Mucosa of descending colon (tissue), 3 donors: ENCODE data around the gene PLXNA4. TPM values are rescaled to one million over a fixed set of nuclear protein-coding genes. Genes with fewer than 3 reads are reported as not detected.

Source experiments
- ATAC-seq: fragments of 200-7000 bp; cut with Tn5 transposase; one replicate; pipeline ENCODE4 v1.9.1; 2020; ENCODE audit warnings: mild to moderate bottlenecking, moderate library complexity
- DNase-seq, 3 donors: peaks; one replicate each; pipeline ENCODE4 v3.0.0-alpha.2; 2020
- H3K36me3 ChIP-seq: fragments of 200-600 bp; one replicate; pipeline ENCODE4 v1.8.0; 2021; ENCODE audit warnings: low read depth, mild to moderate bottlenecking
- H3K4me1 ChIP-seq: fragments of 200-600 bp; one replicate; pipeline ENCODE4 v1.8.0; 2021; ENCODE audit warnings: low read depth, mild to moderate bottlenecking
- H3K4me3 ChIP-seq: fragments of 200-600 bp; one replicate; pipeline ENCODE4 v1.8.0; 2021; ENCODE audit warnings: mild to moderate bottlenecking
- H3K9me3 ChIP-seq: fragments of 200-600 bp; one replicate; pipeline ENCODE4 v1.8.0; 2021; ENCODE audit warnings: mild to moderate bottlenecking
- intact Hi-C, 2 donors: fragments of 100-400 bp; cut with DNase I in 1 of 2; cut with micrococcal nuclease in 1 of 2; formaldehyde crosslinking; loops; one replicate each; pipeline versions ENCODE4 v1.11.0 to v1.11.1; 2022; cut with DNase I, micrococcal nuclease
- total RNA-seq, 3 donors: library from RNA; stranded (reverse); fragmentation: NEBNext Ultra II Directional in 2 of 3; extraction: Animal tissue kit (Norgen Biotek cat#: 25700) in 2 of 3; gene quantifications; one replicate each; pipeline versions ENCODE4 v1.2.1 to v1.2.4, GENCODE V29; 2021 to 2023
- TF ChIP-seq, protein P1 (sequence below): fragments of 200-600 bp; IDR thresholded peaks from one replicate; pipeline ENCODE4 v1.8.0; 2022; ENCODE audit warnings: antibody characterized with exemption, mild to moderate bottlenecking
- donor health status: DM: no; HTN: no; CAD: no; lungs with moderate emphysema.
- donor health status: DM: no; HTN: no; CAD: no.
- donor health status: DM: no; HTN: yes; CAD: no.

Gene PLXNA4
- total RNA-seq, 3 donors from 2014 or later, result 0.78 to 3.5 (median 2.7) TPM

DNA sequence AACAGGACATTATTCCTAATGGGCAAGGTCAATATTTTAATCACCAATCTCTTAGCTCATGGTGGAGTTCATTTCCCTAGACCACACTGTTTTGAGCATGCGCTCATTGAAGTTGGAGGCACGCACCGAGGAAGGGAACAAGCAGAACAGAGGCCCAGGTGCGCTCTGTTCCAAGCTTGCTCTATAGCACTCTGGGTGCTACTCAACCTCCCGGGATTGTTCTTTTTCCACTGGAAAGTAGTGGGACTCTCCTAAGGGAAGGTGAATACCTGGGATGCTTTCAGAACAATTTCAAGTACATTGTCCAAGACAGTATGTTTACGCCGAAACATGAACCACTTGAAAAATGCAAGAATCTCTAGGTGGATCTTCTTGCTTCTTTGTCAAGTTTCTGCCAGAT lies 16.2 kb downstream of the PLXNA4 start:
- Histone ChIP-seq H3K4me1 (no peaks in the 10 kb centered on the region), H3K9me3 (no peaks in the 10 kb centered on the region), H3K36me3 (no peaks in the 10 kb centered on the region), H3K4me3 (no peak overlapping the region)
- ATAC-seq (no peak), DNase-seq (no peak)
- TF ChIP-seq, protein P1, sequence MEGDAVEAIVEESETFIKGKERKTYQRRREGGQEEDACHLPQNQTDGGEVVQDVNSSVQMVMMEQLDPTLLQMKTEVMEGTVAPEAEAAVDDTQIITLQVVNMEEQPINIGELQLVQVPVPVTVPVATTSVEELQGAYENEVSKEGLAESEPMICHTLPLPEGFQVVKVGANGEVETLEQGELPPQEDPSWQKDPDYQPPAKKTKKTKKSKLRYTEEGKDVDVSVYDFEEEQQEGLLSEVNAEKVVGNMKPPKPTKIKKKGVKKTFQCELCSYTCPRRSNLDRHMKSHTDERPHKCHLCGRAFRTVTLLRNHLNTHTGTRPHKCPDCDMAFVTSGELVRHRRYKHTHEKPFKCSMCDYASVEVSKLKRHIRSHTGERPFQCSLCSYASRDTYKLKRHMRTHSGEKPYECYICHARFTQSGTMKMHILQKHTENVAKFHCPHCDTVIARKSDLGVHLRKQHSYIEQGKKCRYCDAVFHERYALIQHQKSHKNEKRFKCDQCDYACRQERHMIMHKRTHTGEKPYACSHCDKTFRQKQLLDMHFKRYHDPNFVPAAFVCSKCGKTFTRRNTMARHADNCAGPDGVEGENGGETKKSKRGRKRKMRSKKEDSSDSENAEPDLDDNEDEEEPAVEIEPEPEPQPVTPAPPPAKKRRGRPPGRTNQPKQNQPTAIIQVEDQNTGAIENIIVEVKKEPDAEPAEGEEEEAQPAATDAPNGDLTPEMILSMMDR, result no peak
- intact Hi-C loops, result no loop called here

DNA sequence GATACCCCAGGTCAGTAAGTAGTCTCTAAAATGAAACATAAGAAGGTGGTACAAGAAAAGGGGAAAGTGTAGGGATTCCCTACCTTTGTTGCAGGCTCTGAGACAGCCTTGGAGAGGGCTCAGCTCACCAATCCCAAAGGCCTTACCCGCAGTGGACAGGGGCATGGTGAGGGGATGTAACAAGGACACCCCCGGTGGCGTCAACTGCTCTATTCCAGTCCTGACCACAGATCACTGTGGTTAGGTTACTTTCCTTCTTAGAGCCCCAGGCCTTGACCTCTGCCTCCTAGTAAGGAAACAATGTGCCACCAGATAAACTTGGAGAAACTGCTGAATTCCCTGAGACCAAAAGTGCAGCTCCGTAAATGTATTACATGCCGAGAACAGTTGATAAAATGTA lies 17.5 kb downstream of the PLXNA4 start:
- intact Hi-C loops, result loop anchor here in 1 of 2 donors (1.0 kb wide), 1 partner anchor 13 kb away; no protein-coding TSS in a partner anchor
- no peak for ATAC-seq
- H3K9me3 ChIP-seq, result no peaks in the 10 kb centered on the region
- H3K4me3 ChIP-seq, result no peak overlapping the region
- no peaks in the 10 kb centered on the region for H3K4me1 ChIP-seq
- no peak for DNase-seq
- no peaks in the 10 kb centered on the region for H3K36me3 ChIP-seq
- TF ChIP-seq, protein P1, result no peak

DNA sequence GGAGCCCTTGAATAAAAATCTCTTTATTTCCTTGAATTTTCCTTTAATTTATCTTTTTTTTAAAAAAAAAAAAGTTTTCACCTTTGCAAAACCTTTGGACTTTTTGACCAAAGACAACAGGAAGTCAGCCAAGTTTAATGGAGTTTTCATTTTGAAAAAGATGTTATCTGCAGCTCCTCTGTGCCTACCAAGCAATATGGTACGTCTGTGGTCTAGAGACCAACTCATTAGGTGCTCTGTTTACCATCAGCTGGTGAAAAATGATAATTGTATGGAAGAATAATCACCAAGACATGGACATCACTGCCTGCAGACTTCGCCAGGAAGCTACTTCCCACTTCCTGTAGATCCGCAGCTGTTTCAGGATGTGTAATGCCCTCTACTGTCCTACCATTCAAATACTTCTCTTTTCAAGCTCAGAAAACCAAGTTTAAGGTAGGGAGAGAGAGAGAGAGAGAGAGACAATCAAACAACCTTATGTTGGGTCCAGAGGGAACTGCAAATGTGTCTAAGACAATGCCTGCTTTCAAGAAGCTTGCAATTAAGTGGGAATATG lies 18.7 kb downstream of the PLXNA4 start:
- no peaks in the 10 kb centered on the region for H3K9me3 ChIP-seq
- intact Hi-C loops, result loop anchor here in 1 of 2 donors (1.0 kb wide), 1 partner anchor 15 kb away; no protein-coding TSS in a partner anchor
- ATAC-seq (no peak), DNase-seq (no peak)
- no peaks in the 10 kb centered on the region for H3K36me3 ChIP-seq
- H3K4me1 ChIP-seq, result no peaks in the 10 kb centered on the region
- H3K4me3 ChIP-seq, result no peak overlapping the region
- TF ChIP-seq, protein P1, result no peak

DNA sequence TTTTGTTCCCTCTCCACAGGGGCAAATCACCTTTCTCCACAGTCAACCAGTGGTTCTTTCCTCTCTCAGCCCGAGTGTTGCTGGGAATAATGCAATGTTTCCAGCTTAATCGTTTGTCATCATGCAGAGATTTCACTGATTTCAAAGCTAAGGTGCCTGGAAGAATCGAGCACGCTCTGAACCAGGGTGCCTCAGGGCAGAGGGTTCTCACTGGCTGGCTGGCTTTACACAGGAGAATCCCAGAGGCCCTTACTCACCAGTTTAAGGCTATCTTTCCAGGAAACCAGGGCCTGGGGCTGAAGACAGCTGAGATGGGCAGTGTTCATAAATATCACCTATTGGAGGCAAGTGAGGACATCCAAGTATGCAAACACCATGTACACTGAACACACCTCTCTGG lies 21.8 kb downstream of the PLXNA4 start:
- ATAC-seq (no peak), DNase-seq (no peak)
- TF ChIP-seq, protein P1, result no peak
- H3K4me1 ChIP-seq, result no peaks in the 10 kb centered on the region
- intact Hi-C loops, result no loop called here
- H3K9me3 ChIP-seq, result peaks cover 7% of the 10 kb centered on the region
- no peaks in the 10 kb centered on the region for H3K36me3 ChIP-seq
- no peak overlapping the region for H3K4me3 ChIP-seq

DNA sequence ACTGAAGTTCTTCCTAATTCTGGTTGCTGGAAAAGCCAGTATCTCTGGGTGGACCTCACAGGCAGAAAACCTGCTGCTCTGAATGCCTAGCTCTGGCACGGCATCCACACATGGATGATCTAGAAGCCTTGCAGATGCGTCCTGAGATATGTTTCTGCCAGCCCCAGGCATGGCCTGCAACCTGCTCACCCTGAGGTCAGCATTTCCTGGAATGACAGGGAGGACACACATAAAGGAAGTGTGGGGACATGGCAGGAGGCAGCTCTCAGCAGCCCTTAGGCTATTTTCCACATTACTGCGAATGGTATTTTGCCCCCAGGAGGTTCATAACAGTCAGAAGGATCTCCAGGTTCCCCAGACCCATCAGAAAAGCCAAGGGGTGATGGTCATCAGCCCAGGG lies 23.2 kb downstream of the PLXNA4 start:
- Histone ChIP-seq H3K36me3 (no peaks in the 10 kb centered on the region), H3K4me3 (no peak overlapping the region), H3K9me3 (peaks cover 7% of the 10 kb centered on the region), H3K4me1 (no peaks in the 10 kb centered on the region)
- TF ChIP-seq, protein P1, result no peak
- DNase-seq (no peak), ATAC-seq (no peak)
- intact Hi-C loops, result no loop called here

DNA sequence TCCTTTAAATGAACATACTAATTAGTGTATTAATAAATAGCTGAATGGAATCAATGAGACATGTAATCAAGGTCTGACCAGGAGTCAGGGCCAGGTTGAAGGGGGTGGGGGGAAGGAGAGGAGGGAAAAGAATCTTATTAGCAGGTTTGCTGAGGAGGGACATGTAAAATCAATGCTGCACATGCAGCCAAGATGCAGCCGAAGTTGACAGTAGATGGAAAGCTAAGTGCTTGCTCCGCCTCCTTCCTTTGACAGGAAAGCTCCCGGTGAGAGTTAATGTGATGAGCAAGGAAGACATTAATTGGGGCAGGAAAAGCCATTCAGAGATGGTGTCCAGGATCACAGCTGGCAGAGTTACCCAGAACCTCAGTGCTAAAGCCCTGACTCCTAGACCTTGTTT lies 24.4 kb downstream of the PLXNA4 start:
- Histone ChIP-seq H3K4me3 (no peak overlapping the region), H3K4me1 (no peaks in the 10 kb centered on the region), H3K9me3 (peaks cover 7% of the 10 kb centered on the region), H3K36me3 (no peaks in the 10 kb centered on the region)
- DNase-seq (no peak), ATAC-seq (no peak)
- TF ChIP-seq, protein P1, result no peak
- intact Hi-C loops, result no loop called here
